Activated T-cell treated with anti-CD3 and anti-CD28 coated beads for 1 hour (primary cell): ENCODE results near the gene KLHL41.

Experiments
- DNase-seq: peaks from one replicate; pipeline ENCODE4 v3.0.0-alpha.2; 2020; ENCODE audit warnings: low read depth

Gene KLHL41

DNA sequence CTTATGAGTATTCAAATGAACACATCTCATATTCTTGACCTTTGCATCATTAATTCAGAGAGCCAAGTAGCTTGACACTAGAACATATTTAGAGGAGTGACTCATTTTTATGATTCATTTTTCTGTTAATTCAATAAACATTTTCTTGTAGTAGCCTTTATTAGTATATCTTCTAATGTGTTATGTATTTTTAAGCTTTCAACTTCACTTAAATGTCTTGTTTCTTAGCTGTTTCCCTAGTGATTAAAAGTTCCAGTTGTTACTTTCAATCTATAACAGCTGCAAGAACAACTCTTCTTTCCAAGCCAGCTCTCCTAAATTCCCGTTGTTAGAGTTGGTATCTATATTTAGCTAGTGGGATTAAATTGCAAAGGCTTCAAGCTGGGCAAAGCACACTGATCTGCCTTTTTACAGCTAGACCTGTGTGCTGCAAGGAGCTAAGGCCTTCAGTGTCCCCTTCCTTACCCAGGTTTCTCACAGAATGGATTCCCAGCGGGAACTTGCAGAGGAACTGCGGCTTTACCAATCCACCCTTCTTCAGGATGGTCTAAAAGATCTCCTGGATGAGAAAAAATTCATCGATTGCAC is at the start of gene KLHL41:
Gene KLHL41 (plus strand): TSS at position 405 of the 588 bp plus-strand sequence. CDS start 77 bp downstream, at position 482.
- DNase-seq, result no peak

DNA sequence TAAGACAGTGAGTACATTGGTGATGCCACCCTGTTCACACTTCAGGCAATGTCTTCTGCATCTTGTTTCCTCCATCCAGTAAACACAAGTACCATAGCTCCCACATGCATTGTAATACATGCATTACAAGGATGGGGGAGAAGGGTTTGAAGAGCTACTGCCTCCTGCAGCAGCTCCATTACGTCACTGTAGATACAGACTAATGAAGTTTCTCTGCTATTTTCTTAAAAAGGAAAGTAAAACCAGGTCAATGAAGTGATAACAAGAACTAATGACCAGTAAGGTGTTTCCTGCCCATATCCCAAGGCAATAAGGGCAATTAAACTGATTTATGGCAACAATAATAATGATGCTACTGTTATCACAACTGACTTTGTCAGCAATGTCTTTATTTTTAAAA is 48.4 kb upstream of the KLHL41 start:
- no peak for DNase-seq

DNA sequence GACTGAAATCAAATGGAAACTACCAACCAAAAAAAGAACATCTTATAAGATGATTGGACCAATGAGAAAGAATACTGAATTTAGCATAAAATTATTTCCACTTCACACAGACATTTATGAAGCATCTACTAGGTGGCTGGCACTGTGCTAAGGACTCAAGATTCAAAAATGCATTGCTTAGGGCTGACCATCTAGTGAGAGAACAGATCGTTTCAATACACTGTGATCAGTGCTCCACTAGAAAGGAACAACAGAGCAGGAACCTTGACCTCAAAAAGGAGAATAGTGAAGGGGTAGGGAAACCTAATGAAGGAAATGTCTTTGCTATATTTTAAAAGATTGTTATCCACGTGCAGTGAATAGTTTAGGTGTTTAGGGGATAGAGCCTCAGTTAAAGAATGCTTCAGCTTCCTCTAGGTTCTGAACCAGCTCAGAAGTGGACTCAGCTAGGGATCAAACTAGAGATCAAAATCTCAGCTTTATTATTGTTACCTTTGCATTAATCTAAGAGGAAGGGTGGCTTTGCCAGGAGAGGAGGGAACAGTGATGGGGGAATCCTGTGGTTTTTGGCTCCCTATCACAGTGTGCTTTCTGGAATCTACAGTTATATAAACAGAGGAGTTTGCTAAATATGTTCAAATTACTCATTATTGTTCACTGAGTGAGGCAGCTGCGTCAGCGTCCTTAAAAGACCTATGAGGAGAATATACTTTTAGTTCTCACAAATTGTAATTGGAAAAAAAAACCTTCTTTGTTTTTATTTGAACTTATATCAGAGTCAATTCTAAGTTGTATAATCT is 46.4 kb upstream of the KLHL41 start:
- no peak for DNase-seq

DNA sequence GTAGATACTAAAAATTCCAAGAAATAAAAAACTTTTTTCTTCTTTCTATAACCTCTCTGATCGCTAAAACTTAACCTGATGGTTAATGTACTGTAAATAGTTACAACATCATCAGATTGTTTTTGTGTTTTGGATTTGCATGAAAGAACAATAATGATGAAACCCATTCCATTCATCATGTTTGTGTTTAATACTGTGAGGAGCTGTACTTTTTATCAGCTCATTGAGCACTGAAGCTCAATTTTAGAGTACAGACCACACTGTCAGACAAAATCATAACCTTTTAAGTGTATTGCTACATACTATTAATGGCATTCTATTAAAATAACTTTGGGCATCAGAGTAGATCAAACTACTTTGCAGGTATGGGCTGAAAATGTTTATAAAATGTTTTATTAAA is 45.0 kb upstream of the KLHL41 start:
- DNase-seq, result no peak

DNA sequence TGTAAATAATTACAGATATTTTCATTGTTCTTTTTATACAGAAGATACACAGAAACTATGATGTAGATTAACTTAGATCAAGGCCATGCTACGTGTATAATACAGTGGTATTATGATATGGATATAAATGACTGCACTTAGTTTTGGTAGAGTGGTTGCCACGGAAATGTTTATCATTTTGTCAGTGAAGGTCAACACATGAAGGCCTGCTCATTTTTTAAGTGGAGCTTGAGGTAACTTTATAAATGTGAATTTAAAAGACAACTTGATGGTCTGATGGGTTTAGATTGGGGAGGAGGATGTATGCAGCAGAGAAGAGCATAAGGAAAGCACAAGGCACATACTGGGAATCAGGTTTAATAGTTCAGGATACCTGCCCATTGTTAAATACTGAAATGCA is 44.6 kb upstream of the KLHL41 start:
- DNase-seq, result no peak

DNA sequence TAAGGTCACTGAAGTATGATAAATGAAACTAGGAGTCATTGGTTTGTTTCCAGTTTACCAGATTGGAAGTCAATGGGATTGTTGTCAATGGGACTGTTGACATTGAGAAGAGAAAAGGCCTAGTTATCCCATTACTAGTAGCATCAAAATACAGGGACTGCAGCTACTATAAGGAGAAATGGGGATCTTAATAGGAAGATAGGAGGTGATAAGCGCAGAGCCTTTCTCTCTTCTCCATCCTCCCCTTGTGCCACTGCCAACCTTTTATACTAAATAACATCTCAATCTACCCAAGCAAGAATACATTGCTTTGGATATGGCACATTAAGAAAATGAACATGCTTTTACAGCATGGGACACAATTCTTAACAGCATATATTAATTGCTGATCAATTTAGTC is 40.7 kb upstream of the KLHL41 start:
- no peak for DNase-seq

DNA sequence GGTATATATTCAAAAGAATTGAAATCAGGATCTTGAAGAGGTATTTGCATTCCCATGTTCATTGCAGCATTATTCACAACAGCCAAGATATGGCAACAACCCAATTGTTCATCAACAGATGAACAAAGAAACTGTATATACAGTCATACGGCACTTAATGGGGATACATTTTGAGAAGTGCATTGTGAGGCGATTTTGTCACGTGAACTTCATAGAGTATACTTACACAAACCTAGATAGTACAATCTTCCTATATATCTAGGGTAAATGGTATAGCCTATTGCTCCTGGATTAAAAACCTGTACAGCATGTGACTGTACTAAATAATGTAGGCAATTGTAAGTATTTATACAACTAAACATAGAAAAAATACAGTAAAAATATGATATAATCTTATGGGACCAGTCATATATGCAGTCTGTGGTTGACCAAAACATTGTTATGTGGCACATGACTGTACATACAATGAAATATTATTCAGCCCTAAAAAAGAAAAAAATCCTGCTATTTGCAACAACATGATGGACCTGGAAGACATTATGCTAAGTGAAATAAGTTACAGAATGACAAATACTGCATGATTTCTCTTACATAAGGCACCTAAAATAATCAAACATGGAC is 39.4 kb upstream of the KLHL41 start:
- no peak for DNase-seq

DNA sequence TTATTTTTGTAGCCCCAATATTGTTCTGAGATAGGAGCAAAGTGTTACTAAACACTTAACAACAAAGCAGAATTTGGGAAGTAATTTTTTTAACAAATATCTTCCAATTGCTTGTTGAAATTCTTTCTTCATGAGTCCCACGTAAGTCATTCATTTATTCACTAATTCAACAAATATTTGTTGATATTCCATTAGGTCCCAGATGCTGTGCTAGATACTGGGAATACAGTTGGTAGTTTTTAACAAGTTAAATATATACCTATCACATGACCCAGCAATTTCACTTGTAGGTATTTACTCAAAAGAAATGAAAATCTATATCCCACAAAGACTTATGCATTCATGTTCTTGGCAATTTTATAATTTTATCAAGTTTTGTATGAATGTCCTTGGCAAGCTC is 37.3 kb upstream of the KLHL41 start:
- DNase-seq, result no peak

DNA sequence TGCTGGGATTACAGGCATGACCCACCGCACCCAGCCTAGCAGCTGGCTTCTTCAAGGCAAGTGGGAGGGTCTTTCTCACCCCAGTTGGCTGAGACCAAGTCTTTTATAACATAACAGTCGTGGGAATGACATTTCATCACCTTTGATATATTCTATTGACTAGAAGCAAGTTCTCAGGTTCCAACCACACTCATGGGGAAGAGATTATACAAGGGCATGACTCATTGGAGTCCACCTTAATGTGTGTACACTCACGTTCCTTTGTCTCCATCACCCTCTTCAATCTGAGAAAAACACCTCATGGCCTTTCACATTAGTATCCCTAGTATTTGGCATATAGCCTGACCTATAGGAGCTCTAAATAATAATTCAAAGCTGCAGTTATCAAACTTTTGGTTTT is 33.0 kb upstream of the KLHL41 start:
- no peak for DNase-seq

DNA sequence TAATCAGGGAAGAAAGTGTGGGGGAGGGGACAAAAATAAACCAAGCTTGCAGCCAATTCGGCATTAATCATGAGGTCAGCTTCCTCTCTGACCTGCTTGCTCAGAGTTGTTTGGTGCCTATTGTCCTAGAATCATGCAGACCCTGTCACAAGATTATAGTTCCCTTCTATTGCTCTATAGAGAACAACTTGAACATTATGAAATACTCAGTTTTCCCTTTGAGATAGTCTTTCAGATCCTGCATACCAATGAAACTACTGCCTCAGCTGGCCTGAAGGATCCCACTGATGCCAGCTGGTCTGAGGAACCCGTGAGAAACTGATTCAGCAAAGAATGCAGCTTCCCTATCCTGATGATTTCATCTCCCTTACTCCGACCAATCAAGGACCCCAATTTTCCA is 31.2 kb upstream of the KLHL41 start:
- DNase-seq, result no peak

DNA sequence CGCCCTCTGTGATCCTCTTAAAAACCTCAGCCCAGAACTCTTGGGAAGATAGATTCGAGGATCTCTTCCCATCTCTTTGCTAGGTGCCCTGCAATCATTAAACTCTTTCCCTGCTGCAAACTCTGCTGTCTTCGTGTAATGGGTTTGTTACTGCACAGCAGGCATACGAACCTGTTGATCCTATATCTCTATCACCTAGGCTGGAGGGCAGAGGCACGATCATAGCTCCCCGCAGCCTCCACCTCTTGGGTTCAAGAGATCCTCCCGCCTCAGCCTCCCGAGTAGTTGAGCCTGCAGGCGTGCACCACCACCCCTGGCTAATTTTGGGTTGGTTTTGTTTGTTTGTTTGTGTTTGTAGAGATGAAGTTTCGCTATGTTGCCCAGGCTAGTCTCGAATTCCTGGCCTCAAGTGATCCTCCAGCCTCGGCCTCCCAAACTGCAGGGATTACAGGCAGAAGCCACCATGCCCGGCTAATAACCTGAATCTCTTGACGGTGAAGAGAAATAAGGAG is 30.7 kb upstream of the KLHL41 start:
- no peak for DNase-seq

DNA sequence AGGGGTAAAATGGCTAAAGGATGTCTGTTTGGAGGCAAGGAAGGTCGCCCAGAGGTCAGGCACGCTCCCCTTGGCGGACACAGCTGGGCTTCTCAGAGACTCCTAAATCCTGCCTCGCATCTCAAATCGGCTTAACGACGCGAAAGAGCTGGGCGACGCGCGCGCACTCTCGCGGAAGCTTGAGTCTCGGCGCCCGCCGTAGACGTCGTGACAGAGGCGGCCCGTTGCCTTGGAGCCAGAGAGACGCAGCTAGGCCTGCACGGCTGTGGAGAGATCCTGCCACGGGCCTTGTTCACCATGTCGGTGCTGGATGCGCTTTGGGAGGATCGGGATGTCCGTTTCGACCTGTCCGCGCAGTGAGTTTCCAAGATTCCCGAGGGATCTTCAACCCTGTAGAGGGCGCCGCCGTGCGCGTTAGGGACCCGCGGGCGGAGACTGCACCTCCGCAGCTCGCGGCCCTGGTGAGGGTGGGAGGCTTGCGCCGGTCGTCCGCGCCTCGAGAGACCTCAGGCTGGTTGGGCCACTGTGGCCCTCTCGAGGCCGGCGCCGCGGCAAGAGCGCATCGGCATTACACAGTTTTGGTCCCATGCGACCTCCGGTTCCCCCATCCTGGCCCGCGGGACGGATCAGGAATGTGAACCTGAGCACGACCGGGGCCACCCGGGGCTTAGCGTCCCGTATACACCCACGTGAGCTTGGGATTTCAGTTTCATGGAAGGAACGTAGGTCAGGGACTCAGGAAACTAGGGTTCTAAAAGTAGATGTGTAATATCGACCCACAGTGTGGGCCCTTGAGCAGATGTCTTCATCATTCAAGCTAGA is 30.0 kb upstream of the KLHL41 start, which contains the start of gene BBS5:
Gene BBS5 (plus strand): TSS at position 238 of the 822 bp plus-strand sequence. CDS start 60 bp downstream, at position 298.
- DNase-seq, result peak; percentile 59

DNA sequence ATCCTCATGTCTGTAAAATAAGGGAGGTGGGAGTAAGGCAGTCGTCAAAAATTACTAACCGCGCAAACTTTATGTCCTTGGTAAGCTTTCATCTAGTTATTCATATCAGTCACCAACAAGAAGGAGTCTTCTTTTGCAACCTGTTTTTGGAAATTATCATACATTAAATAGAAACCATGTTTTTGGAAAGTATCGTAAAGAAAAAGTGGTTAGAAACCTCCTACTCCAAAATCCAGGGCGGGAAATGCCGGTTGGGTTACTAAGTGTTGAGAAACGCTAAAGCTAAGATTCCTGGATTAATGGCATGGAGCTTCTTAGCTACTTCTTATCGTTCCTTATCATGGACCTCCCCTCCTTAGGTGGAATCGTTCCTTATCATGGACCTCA is 29.4 kb upstream of the KLHL41 start:
- DNase-seq, result no peak

DNA sequence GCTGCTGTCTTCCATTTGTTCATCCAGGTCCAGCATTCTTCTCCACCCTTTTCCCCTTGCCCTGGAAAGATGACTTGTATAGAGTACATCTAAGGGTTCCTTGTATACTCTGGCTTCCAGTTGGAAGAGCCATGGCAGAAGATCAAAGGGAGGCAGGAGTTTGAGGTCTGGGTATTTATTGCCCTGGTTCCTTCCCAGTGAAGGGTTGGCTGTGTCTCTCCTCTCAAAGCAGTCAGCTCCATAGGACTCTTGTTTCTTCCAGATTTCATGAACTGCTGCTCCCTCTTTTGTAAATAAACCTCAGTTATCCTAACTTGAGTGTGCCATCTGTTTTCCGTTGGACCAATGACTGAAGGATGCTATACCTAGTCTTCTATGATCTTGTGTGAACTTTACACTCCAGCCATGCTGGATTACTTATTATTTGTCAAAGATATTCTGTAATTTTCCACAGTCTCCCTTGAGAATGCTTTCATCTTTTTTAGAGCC is 23.8 kb upstream of the KLHL41 start:
- DNase-seq, result no peak

DNA sequence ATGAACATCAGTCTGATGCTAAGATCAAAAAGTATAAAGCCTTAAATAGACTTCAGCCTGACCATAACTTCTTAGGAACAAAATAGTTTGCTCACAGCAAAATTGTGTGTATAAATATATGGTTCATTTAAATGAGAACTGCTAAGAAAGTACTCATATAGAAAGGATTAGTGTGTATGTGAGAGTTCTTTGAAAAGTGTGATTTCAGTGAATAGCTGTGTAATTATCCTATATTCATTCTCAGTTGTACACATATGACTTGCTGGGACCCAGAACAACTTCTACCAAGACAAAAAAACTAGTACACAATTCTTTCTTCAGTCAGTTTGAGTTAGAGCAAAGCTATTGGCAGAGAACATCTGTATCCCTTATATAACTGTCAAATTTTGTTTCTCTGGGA is 23.0 kb upstream of the KLHL41 start:
- no peak for DNase-seq

DNA sequence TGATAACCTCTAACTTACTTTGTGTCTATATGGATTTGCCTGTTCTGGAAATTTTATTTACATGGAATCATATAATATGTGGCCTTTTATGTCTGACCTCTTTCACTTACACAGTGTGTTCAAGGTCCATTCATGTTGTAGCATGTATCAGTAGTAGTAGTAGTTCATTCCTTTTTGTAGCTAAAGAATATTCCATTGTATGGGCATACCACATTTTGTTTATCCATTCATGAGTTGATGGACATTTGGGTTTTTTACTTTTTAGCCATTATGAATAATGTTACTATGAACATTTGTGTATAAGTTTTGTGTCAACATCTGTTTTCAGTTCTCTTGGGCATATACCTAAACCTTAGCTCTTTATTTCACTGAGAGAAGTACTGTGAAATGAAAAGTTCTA is 18.7 kb upstream of the KLHL41 start:
- DNase-seq, result no peak

DNA sequence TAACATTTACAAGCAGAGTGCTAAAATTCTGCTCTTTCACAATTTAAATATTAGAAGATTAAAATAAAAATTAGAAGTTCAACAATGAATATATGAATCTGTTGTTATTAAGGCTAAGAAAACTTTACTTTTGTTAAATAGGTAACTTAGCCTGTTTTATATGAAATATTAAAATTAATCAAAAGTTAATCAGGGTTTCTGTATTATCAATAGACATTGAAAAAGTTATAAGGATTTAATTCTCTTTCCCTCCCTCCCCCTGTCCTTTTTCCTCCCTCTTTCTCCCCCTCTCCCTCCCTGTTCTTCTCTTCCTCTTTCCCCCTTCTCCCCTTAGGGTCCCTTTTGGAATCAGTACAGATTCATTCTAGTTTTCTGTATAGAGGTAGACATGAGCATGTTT is 18.1 kb upstream of the KLHL41 start:
- DNase-seq, result no peak

DNA sequence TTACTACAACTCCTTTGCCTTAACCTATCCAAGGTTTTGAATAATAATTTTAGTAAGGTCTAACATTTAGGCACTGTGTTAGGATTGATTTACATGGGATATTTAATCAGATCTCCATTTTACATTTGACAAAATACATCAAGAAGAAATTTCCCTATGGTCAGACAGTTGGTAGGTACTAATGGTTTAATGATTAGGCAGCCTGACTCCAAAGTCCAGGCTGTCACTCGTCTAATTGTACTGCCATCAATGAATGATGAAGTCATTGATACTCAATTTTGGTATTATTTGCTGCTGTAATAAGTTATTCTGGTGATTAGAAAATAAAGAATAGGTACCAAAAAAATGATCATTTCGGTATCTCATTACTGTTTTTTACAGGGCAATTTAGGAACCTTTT is 16.1 kb upstream of the KLHL41 start:
- DNase-seq, result no peak

DNA sequence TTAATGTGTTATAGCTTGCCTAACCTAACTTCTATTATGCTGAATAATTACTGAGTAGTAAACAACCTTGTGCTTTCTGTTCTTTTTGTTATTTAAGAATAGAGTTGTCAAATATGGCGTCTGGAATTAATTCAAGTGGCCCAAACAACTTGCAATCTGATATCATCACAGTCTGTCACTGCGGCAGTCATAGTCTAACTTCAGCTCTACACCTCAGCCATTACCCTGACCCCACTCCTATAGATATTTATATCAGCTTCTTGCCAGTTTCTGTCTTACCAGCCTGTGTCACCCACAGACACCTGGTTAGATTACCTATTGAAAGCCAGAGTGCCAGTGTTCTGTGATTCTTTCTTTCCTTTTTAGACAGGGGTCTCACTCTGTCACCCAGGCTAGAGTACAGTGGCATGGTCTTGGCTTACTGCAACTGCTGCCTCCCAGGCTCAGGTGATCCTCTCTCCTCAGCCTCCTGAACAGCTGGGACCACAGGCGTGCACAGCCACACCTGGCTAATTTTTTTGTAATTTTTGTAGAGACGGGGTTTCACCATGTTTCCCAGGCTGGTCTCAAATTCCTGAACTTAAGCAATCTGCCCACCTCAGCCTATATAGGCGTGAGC is 14.1 kb upstream of the KLHL41 start:
- no peak for DNase-seq

DNA sequence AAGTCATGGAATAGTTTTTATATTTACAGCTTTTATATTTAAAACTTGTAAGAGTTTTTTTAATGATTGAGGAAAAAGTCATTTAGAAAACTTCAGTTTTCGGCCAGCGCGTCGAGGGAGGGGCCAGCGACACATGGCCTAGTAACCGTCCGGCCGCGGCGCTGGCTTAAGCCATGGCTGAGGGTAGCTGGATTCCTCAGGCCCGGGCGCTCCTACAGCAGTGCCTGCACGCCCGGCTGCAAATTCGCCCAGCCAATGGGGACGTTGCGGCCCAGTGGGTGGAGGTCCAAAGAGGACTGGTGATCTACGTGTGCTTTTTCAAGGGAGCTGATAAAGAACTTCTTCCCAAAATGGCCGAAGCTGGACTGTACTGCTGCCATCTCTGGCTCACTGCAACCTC is 4.9 kb upstream of the KLHL41 start:
- no peak for DNase-seq

DNA sequence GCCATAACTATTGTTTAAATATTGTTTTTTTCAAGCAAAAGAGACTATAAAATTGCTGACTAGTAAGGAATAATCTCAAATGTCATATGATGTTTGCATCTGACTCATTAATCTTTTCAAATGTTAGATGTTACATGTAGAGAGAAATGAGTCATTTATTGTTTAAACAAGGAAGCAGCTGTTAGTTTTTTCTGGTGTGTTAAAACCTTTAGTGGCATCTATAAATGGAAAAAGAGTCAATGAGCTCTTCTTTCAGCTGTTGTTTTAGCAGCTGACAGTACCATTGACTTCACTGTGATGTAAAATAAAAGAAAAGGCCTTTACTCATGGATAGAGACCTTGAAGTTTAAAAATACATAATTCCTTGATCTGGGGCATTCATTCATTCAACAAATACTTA is 1.8 kb upstream of the KLHL41 start:
- no peak for DNase-seq

DNA sequence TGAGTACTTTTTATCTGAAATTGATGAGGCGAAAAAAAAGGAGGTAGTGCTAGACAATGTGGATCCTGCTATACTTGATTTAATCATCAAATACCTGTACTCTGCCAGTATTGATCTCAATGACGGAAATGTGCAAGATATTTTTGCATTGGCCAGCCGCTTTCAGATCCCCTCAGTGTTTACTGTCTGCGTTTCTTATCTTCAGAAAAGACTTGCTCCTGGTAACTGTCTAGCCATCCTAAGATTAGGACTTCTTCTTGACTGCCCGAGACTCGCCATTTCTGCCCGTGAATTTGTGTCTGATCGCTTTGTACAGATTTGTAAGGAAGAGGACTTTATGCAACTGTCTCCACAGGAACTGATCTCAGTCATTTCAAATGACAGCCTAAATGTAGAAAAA is 453 bp downstream of the KLHL41 start:
- no peak for DNase-seq
